H9 (cell line): Measurements from ENCODE around the gene OOEP. TPM values are rescaled to one million over a fixed set of nuclear protein-coding genes. Genes with fewer than 3 reads are reported as not detected.

Experiments
- DNase-seq: peaks from one replicate; pipeline ENCODE4 v3.0.0-alpha.2; 2017
- H2AFZ ChIP-seq: one replicate; pipeline ENCODE4 v1.6.1; 2013; ENCODE audit warnings: mild to moderate bottlenecking, low read length, control low read depth, moderate library complexity
- H2AK5ac ChIP-seq: 2 replicates; pipeline ENCODE4 v1.6.1; 2013; ENCODE audit warnings: low read length, control low read depth, mixed read lengths; ENCODE audit not compliant: insufficient read length
- H2BK120ac ChIP-seq: one replicate; pipeline ENCODE4 v1.6.1; 2013; ENCODE audit warnings: low read depth, mild to moderate bottlenecking, low read length, control low read depth, inconsistent platforms; ENCODE audit not compliant: poor library complexity, severe bottlenecking
- H2BK12ac ChIP-seq: 2 replicates; pipeline ENCODE4 v1.6.1; 2013; ENCODE audit warnings: low read length, control low read depth, mixed read lengths, low read depth; ENCODE audit not compliant: insufficient read length
- H2BK15ac ChIP-seq: 2 replicates; pipeline ENCODE4 v1.6.1; 2013; ENCODE audit warnings: low read depth, low read length, control low read depth
- H2BK20ac ChIP-seq: one replicate; pipeline ENCODE4 v1.6.1; 2013; ENCODE audit warnings: low read depth, mild to moderate bottlenecking, low read length, control low read depth, inconsistent platforms; ENCODE audit not compliant: poor library complexity, severe bottlenecking
- H2BK5ac ChIP-seq: 2 replicates; pipeline ENCODE4 v1.6.1; 2013; ENCODE audit warnings: low read length, control low read depth, mixed read lengths; ENCODE audit not compliant: insufficient read length
- H3K14ac ChIP-seq: 2 replicates; pipeline ENCODE4 v1.6.1; 2013; ENCODE audit warnings: low read length, control low read depth; ENCODE audit not compliant: insufficient read depth
- H3K18ac ChIP-seq: 2 replicates; pipeline ENCODE4 v1.6.1; 2013; ENCODE audit warnings: low read depth, mild to moderate bottlenecking, mixed read lengths, low read length, control low read depth; ENCODE audit not compliant: insufficient read length
- H3K23ac ChIP-seq: 2 replicates; pipeline ENCODE4 v1.6.1; 2013; ENCODE audit warnings: low read length, control low read depth, mixed read lengths, low read depth; ENCODE audit not compliant: insufficient read length
- H3K23me2 ChIP-seq: 2 replicates; pipeline ENCODE4 v1.6.1; 2013; ENCODE audit warnings: low read depth, mild to moderate bottlenecking, mixed read lengths, low read length, control low read depth; ENCODE audit not compliant: insufficient read length, poor library complexity, severe bottlenecking
- H3K27ac ChIP-seq: 2 replicates; pipeline ENCODE4 v1.5.1; 2013; ENCODE audit warnings: low read length, control low read depth, mixed read lengths, low read depth; ENCODE audit not compliant: insufficient read length
- H3K27me3 ChIP-seq: 2 replicates; pipeline ENCODE4 v1.6.1; 2013; ENCODE audit warnings: low read length, control low read depth, inconsistent platforms; ENCODE audit not compliant: insufficient read depth
- H3K4ac ChIP-seq: 2 replicates; pipeline ENCODE4 v1.6.1; 2013; ENCODE audit warnings: low read depth, mild to moderate bottlenecking, control low read depth, inconsistent platforms, low read length, moderate library complexity
- H3K4me1 ChIP-seq: 2 replicates; pipeline ENCODE4 v1.6.1; 2013; ENCODE audit warnings: low read length, control low read depth, inconsistent platforms; ENCODE audit not compliant: insufficient read depth
- H3K4me2 ChIP-seq: 2 replicates; pipeline ENCODE4 v1.6.1; 2013; ENCODE audit warnings: low read length, control low read depth, mixed read lengths; ENCODE audit not compliant: insufficient read length, insufficient read depth
- H3K56ac ChIP-seq: 2 replicates; pipeline ENCODE4 v1.6.1; 2013; ENCODE audit warnings: low read depth, mild to moderate bottlenecking, mixed read lengths, low read length, control low read depth; ENCODE audit not compliant: insufficient read length
- H3K79me1 ChIP-seq: 2 replicates; pipeline ENCODE4 v1.6.1; 2013; ENCODE audit warnings: low read depth, mild to moderate bottlenecking, moderate library complexity, low read length, control low read depth, inconsistent platforms; ENCODE audit not compliant: insufficient read depth, poor library complexity, severe bottlenecking
- H3K79me2 ChIP-seq: 2 replicates; pipeline ENCODE4 v1.6.1; 2013; ENCODE audit warnings: low read length, control low read depth, inconsistent platforms; ENCODE audit not compliant: insufficient read depth
- H3K9ac ChIP-seq: 2 replicates; pipeline ENCODE4 v1.6.1; 2013; ENCODE audit warnings: low read length, control low read depth, mixed read lengths; ENCODE audit not compliant: insufficient read length; ENCODE audit errors: extremely low read depth
- H3K9me3 ChIP-seq: one replicate; pipeline ENCODE4 v1.6.1; 2013; ENCODE audit warnings: low read depth, low read length, inconsistent platforms; ENCODE audit not compliant: control insufficient read depth
- H3T11ph ChIP-seq: one replicate; pipeline ENCODE4 v1.6.1; 2013; ENCODE audit warnings: mild to moderate bottlenecking, low read length, control low read depth, inconsistent platforms
- H4K20me1 ChIP-seq: one replicate; pipeline ENCODE4 v1.6.1; 2013; ENCODE audit not compliant: control insufficient read depth, insufficient read length, insufficient read depth
- H4K5ac ChIP-seq: 2 replicates; pipeline ENCODE4 v1.6.1; 2013; ENCODE audit warnings: low read depth, mild to moderate bottlenecking, mixed read lengths, low read length, control low read depth; ENCODE audit not compliant: insufficient read length
- H4K8ac ChIP-seq: replicated peaks from 2 replicates; pipeline ENCODE4 v1.6.1; 2013; ENCODE audit warnings: low read length, control low read depth, mixed read lengths, low read depth; ENCODE audit not compliant: insufficient read length
- H4K91ac ChIP-seq: 2 replicates; pipeline ENCODE4 v1.6.1; 2013; ENCODE audit warnings: low read depth, mild to moderate bottlenecking, moderate library complexity, mixed read lengths, low read length, control low read depth; ENCODE audit not compliant: insufficient read length
- H3K27ac Mint-ChIP-seq, 3 experiments: 2 replicates in 2 of 3; 3 replicates in 1 of 3; pipeline ENCODE4 v1.8.0; 2020 to 2021; ENCODE audit warnings: mixed read lengths in 3 of 3, mild to moderate bottlenecking in 1 of 3, moderate library complexity in 1 of 3
- H3K27me3 Mint-ChIP-seq: 2 replicates; pipeline ENCODE4 v1.8.0; 2021; ENCODE audit warnings: low read depth, mild to moderate bottlenecking, moderate library complexity, mixed read lengths
- H3K36me3 Mint-ChIP-seq, 3 experiments: 2 replicates in 2 of 3; 3 replicates in 1 of 3; pipeline ENCODE4 v1.8.0; 2020 to 2021; ENCODE audit warnings: low read depth in 3 of 3, mixed read lengths in 3 of 3; ENCODE audit not compliant: insufficient read depth in 1 of 3
- H3K4me1 Mint-ChIP-seq, 2 experiments: 2 replicates each; pipeline ENCODE4 v1.8.0; 2020; ENCODE audit warnings: mixed read lengths in 2 of 2
- H3K4me3 Mint-ChIP-seq, 2 experiments: 2 replicates in 1 of 2; 3 replicates in 1 of 2; pipeline ENCODE4 v1.8.0; 2020 to 2021; ENCODE audit warnings: mild to moderate bottlenecking in 2 of 2, mixed read lengths in 2 of 2, moderate library complexity in 1 of 2
- H3K9me3 Mint-ChIP-seq, 2 experiments: 2 replicates in 1 of 2; 3 replicates in 1 of 2; pipeline ENCODE4 v1.8.0; 2020; ENCODE audit warnings: mild to moderate bottlenecking in 2 of 2, mixed read lengths in 2 of 2, moderate library complexity in 1 of 2
- CTCF ChIP-seq: fragments of 200-600 bp; sonication (generic); conservative IDR thresholded peaks from 3 replicates; pipeline ENCODE4 v1.8.0; 2021; ENCODE audit warnings: antibody characterized with exemption, mild to moderate bottlenecking
- WGBS: extraction: QIAGEN DNeasy Blood & Tissue Kit; methylation state at CpG from one replicate; pipeline ENCODE4 v1.1.7; 2013; ENCODE audit warnings: missing lambda C conversion rate, low lambda C conversion rate, mixed read lengths; ENCODE audit not compliant: insufficient read length; ENCODE audit errors: extremely low coverage; 5-methylcytosine and 5-hydroxymethylcytosine counted together
- total RNA-seq: library from RNA; stranded (reverse); gene quantifications from 2 replicates; pipeline ENCODE4 v1.2.1, GENCODE V29; 2021

The OOEP gene
- total RNA-seq, 1 experiment from 2014 or later, result not detected

GRCh38 chr6:73349311-73349710 lies 20.4 kb downstream of the OOEP start:
- Histone ChIP-seq H3K4me1 (peaks cover 6% of the 10 kb centered on the region), H2BK15ac (no peak overlapping the region), H3K27ac (peak overlapping the region; percentile 77), H3K27me3 (no peaks in the 10 kb centered on the region), H3K23ac (no peak overlapping the region), H4K5ac (no peak overlapping the region), H3K56ac (no peak overlapping the region), H3K14ac (no peak overlapping the region), H3K18ac (no peak overlapping the region), H2BK5ac (no peak overlapping the region), H3T11ph (no peak overlapping the region), H2BK12ac (no peak overlapping the region), H2AK5ac (no peak overlapping the region), H2BK120ac (no peak overlapping the region), H3K4ac (no peak overlapping the region), H4K91ac (no peak overlapping the region), H4K20me1 (no peaks in the 10 kb centered on the region), H2BK20ac (no peak overlapping the region), H3K23me2 (no peaks in the 10 kb centered on the region), H3K9ac (no peak overlapping the region), H3K79me2 (no peaks in the 10 kb centered on the region), H3K9me3 (no peaks in the 10 kb centered on the region), H3K79me1 (no peaks in the 10 kb centered on the region), H4K8ac (no peak overlapping the region), H2AFZ (no peak overlapping the region), H3K4me2 (peak overlapping the region; percentile 30)
- Mint-ChIP-seq H3K4me3 (peak overlapping the region in 1 of 2 experiments; percentile 30; a peak in 2 of 5 replicates), H3K27ac (peak overlapping the region; percentile 83 to 98 (median 91); a peak in 6 of 7 replicates), H3K27me3 (peaks cover 26% of the 10 kb centered on the region), H3K36me3 (peaks cover 3 to 18% (median 11%) of the 10 kb centered on the region in 3 experiments), H3K9me3 (peaks cover 6 to 14% of the 10 kb centered on the region in 2 experiments), H3K4me1 (peaks cover 41 to 48% of the 10 kb centered on the region in 2 experiments)
- DNase-seq, result peak; percentile 78
- no CpG with 5 or more reads among the region's 6 CpGs for WGBS
- TF ChIP-seq CTCF, result no peak
